ENCODE data around the gene PTPRD.

The PTPRD gene

GRCh38 chr9:8468045-8468637 is 2144.7 kb downstream of the PTPRD start:
- no peak overlapping the region for H3K4me3 ChIP-seq (ENCODE audit: low read depth, low read length)
- TF ChIP-seq CTCF (IDR thresholded peaks at IDR 0.05; ENCODE audit: low read depth, low read length) = no peak

GRCh38 chr9:8457816-8458215 is 2155.0 kb downstream of the PTPRD start:
- no peak for TF ChIP-seq CTCF (IDR thresholded peaks at IDR 0.05; ENCODE audit: low read depth, low read length)
- H3K4me3 ChIP-seq (ENCODE audit: low read depth, low read length) = no peak overlapping the region

- TF ChIP-seq CTCF (IDR thresholded peaks at IDR 0.05; ENCODE audit: low read depth, low read length) = no peak
- H3K4me3 ChIP-seq (ENCODE audit: low read depth, low read length) = no peak overlapping the region
Observed at GRCh38 chr9:8457055-8457454, 2155.7 kb downstream of the PTPRD start.

GRCh38 chr9:8456344-8456743 is 2156.5 kb downstream of the PTPRD start:
- TF ChIP-seq CTCF (IDR thresholded peaks at IDR 0.05; ENCODE audit: low read depth, low read length) = no peak
- H3K4me3 ChIP-seq (ENCODE audit: low read depth, low read length) = no peak overlapping the region

- no peak for TF ChIP-seq CTCF (IDR thresholded peaks at IDR 0.05; ENCODE audit: low read depth, low read length)
- no peak overlapping the region for H3K4me3 ChIP-seq (ENCODE audit: low read depth, low read length)
Observed at GRCh38 chr9:8450810-8451545, 2161.8 kb downstream of the PTPRD start.

GRCh38 chr9:8448226-8448625 is 2164.6 kb downstream of the PTPRD start:
- TF ChIP-seq CTCF (IDR thresholded peaks at IDR 0.05; ENCODE audit: low read depth, low read length) = no peak
- no peak overlapping the region for H3K4me3 ChIP-seq (ENCODE audit: low read depth, low read length)

- H3K4me3 ChIP-seq (ENCODE audit: low read depth, low read length) = no peak overlapping the region
- no peak for TF ChIP-seq CTCF (IDR thresholded peaks at IDR 0.05; ENCODE audit: low read depth, low read length)
Observed at GRCh38 chr9:8447601-8448000, 2165.2 kb downstream of the PTPRD start.
